NCI-H146 (cell line): Measurements from ENCODE around the gene JAG1.

Experiments used
- DNase-seq: peaks from one replicate; lab custom pipeline; 2025; lab: John Stamatoyannopoulos, UW

JAG1 gene

GRCh38 chr20:10699941-10700340 is 26.1 kb upstream of the JAG1 start:
- no peak for DNase-seq

GRCh38 chr20:10699489-10699888 is 25.7 kb upstream of the JAG1 start:
- no peak for DNase-seq

GRCh38 chr20:10696650-10697049 is 22.9 kb upstream of the JAG1 start:
- peak; percentile 87 for DNase-seq

- no peak for DNase-seq
Observed at GRCh38 chr20:10689385-10689784, 15.6 kb upstream of the JAG1 start.

- DNase-seq, result no peak
Observed at GRCh38 chr20:10687895-10688294, 14.1 kb upstream of the JAG1 start.

GRCh38 chr20:10686356-10687133 is 12.7 kb upstream of the JAG1 start:
- DNase-seq, result no peak

GRCh38 chr20:10683537-10683936 is 9.7 kb upstream of the JAG1 start:
- DNase-seq, result no peak

- DNase-seq, result no peak
Observed at GRCh38 chr20:10682939-10683338, 9.1 kb upstream of the JAG1 start.

GRCh38 chr20:10681494-10681893 is 7.7 kb upstream of the JAG1 start:
- DNase-seq, result no peak

- DNase-seq, result no peak
Observed at GRCh38 chr20:10680571-10680970, 6.8 kb upstream of the JAG1 start.

GRCh38 chr20:10679269-10679668 is 5.5 kb upstream of the JAG1 start:
- DNase-seq, result no peak

GRCh38 chr20:10676518-10676917 is 2.7 kb upstream of the JAG1 start:
- DNase-seq, result no peak

- no peak for DNase-seq
Observed at GRCh38 chr20:10675450-10675848, 1.6 kb upstream of the JAG1 start.

GRCh38 chr20:10674684-10675449 is 1.1 kb upstream of the JAG1 start:
- DNase-seq, result peak; percentile 83

GRCh38 chr20:10673176-10673841 is 490 bp downstream of the JAG1 start:
- DNase-seq, result peak; percentile 68

GRCh38 chr20:10672624-10673127 is 1.1 kb downstream of the JAG1 start:
- peak; percentile 61 for DNase-seq

GRCh38 chr20:10671919-10672623 is 1.7 kb downstream of the JAG1 start:
- peak; percentile 59 for DNase-seq

- DNase-seq, result peak; percentile 34
Observed at GRCh38 chr20:10671221-10671918, 2.4 kb downstream of the JAG1 start.

- no peak for DNase-seq
Observed at GRCh38 chr20:10670501-10671220, 3.1 kb downstream of the JAG1 start.

- DNase-seq, result no peak
Observed at GRCh38 chr20:10669843-10670446, 3.9 kb downstream of the JAG1 start.
